DMS79 (cell line): ENCODE data around the gene BMAL1.

Experiments used
- DNase-seq: peaks from one replicate; lab custom pipeline; 2025; lab: John Stamatoyannopoulos, UW

The BMAL1 gene

GRCh38 chr11:13317293-13318080 lies 39.9 kb downstream of the BMAL1 start:
- no peak for DNase-seq

DNA sequence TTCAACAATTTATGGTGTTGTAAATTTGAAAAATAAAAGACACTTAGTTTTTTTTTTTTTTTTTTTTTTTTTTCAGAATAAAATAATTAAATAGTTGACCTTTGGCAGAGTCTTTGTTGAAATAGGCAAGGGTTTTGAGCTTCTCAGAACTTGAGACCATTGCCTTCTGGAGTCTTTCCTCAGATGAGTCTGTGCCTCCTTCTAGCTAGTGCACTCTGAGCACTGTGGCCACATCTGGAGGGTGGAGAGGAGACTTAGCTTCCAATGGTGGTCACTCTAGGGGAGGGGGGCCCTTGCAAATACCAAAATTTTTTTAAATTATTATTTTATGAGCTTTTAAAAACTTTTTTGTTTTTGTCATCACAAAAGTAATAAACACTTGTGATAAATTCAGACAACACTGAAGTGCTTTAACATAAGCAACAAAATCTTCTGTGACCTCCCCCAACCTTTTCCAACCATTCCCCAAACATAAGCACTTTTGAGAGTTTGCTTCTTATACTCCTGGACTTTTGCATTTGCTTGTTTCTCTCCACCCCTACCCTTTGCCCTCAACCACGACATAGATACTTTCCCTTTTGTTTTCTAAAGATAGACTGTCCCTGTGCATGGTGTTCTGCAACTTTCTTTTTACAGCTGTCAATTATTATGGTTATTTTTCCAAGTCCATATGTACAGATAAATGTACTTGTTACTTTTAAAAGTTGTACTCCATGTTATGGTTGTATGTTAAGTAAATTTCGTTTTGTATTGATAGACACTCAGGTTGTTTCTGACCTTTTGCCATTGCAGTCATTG lies 41.1 kb downstream of the BMAL1 start:
- DNase-seq = no peak

- DNase-seq = no peak
These were observed 43.1 kb downstream of the BMAL1 start for GRCh38 chr11:13320688-13321087.

DNA sequence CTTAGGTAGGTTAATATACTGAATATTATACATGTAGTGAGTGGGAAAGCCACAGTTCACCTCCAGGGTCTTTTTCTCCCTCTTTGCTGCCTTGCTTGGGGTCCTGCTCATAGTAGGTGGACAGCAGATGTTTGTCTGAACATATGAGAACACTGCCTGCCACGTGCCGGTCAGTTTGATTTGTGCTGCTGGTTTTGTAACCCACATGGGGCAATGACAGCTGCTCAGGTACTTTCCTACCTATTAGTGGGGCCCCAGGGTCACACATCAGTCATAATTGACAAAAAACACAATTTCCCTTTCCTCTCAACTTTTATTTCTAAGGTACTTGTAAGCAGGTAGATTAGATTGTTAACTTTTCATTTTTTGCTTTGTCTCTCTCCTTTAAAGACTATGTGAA lies 43.8 kb downstream of the BMAL1 start:
- DNase-seq = no peak

- DNase-seq = no peak
These were observed 46.6 kb downstream of the BMAL1 start for GRCh38 chr11:13324141-13324540.

DNA sequence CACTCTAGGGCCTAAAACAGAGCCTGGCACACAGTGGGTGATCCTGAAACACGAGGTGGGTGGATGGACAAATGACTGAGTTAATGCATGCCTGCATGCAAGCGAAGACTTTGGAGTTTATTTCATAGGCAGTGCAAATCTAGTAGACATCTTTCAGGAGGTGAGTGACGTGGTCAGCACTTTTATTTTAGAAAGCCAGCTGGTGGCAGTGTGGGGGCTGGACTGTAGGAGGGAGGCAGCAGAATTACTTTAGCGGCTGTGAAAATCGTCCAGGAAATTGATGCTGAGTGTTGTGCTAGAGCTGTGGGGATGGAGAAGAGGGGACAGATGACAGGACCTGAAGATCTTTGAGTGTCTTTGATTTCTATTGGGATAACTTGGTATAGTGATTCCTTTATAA lies 47.1 kb downstream of the BMAL1 start:
- DNase-seq = no peak

- DNase-seq = no peak
These were observed 49.8 kb downstream of the BMAL1 start for GRCh38 chr11:13327421-13327820.

DNA sequence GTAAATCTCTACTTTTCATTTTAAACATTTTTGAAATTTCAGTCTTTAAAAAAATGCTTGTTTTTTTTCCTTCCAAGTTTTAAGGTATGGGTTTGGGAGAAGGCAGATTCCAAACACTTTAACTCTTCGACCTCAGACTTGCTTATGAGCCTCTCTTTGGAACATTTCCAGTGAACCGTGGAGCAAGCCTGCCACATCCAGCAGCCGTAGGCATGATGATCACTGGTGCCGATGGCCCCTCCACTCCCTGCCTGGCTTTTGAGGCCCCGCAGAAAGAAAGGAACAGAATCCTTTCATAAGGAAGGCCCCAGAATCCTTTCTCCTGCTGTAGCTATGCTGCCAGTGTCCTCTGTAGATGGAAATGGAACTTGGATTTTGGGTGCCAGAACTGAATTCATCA lies 50.7 kb downstream of the BMAL1 start:
- peak; percentile 11 for DNase-seq

GRCh38 chr11:13329670-13330356 lies 52.2 kb downstream of the BMAL1 start:
- peak; percentile 98 for DNase-seq

DNA sequence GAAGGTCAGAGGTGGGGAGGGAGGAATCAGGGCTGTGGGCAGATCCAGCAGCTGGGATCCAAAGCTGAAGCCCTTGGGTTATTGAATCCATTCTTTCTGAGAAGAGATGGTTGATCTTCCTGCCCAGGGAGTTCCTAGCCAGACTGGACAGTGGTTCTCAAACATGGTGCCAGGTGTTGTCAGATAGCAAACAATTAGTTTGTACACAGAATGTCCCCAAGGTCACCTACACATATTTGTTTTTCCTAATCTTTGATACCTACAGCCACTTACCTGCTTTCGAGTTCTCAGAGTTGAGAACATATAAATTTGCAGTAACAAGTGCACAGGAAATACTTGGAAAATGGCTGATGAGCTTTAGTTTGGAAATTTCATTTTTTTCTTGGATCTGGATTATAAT lies 54.5 kb downstream of the BMAL1 start:
- no peak for DNase-seq

DNA sequence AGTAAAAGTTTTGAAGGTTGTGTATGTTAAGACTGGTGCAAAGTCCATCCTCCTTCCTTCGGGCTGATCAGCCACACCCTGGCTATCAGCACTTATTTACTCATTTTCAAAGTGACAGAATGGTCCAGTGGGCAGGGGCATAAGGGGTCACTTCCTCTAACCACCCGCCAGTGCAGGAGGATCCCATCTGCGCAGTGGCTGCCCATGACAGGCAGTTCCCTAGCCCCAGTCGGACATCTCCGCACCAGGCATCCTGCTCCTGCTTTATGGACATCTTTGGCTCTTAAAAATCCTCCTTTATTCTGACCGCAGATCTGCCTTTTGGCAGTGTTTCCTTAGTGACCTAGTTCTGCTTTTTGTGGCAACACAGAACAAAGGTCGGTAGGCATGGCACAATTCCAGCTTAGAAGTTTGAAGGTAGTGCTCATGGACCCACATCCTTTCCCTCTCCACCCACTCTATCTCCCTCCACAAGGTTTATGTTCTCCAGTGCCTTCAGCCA lies 55.9 kb downstream of the BMAL1 start:
- DNase-seq = no peak

DNA sequence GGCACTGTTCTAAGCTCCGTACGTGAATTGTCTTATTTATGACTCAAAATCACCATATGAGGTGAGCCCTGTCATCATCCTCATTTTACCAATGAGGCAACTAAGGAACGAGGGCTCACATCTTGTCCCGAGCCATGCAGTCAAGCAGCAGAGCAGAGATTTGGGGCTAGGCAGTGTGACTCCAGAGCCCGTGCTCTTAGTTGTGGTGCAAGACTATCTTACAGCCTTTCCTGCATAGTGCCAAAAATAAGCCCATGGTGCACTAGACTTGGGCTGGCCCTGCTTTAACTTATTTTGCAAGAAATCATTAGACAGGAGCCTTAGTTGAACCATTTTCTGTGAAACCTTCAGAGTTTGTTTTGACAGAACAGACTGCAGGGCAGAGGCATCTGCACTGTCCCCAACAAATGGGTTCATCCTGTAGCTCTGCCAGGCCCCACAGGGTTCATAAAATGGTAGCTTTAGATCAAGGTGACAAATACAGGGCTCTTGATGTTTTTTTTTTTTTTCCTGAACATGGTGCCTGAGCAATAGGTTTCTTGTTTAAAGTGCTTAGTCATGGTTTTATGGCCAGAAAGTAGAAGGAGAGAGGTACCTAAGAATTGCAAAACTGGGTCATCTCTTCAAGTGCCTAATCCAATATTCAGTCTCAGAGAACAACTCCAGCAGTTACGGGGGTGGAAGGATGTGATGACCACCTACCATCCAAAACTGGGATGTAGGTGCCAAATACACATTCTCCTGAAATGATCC lies 56.6 kb downstream of the BMAL1 start:
- DNase-seq = no peak

DNA sequence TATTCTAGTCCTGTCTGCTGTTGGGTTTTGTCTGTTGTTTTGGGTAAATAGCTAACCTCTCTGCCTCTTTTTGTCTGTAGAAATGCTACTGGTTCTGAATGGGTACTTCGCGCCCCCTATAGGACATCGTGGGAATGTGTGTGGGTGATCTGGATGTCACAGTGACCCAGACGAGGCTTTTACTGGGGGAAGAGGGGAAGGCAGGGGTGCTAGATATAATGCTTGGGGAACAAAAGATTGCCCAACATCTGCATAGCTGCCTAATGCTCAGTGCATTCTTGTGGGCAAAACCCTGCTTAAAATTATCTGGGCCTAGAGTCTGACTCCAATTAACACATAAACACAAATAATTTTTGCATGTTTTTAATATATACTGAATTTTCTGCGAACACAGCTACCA lies 57.7 kb downstream of the BMAL1 start:
- no peak for DNase-seq

GRCh38 chr11:13336246-13336878 lies 58.8 kb downstream of the BMAL1 start:
- no peak for DNase-seq

- no peak for DNase-seq
These were observed 60.4 kb downstream of the BMAL1 start for GRCh38 chr11:13338019-13338426.

GRCh38 chr11:13338427-13339069 lies 61.0 kb downstream of the BMAL1 start:
- DNase-seq = peak; percentile 37

GRCh38 chr11:13339195-13340153 lies 61.9 kb downstream of the BMAL1 start:
- no peak for DNase-seq

DNA sequence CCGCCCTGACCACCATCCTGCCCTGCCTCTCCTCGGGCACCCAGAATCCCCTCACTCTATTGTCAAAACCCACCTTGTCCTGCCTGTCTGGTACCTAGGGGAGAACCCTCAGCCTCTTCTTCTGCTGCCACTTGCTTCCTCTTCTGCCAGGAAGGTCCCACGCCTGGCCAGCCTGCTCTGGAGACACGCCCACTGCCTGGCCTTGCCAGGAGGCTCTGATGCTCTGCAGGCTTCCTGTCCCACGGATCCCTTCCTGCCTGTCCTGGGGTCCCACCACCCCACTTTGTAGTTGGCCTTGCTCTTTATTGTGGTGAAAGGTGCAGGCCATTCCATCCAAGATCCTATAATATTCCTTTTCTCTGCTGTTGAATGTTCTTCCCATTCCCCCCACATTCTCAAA lies 63.4 kb downstream of the BMAL1 start:
- DNase-seq = no peak

- no peak for DNase-seq
These were observed 65.5 kb downstream of the BMAL1 start for GRCh38 chr11:13343067-13343466.
